Germinal center (tissue), 1 donor: Measurements from ENCODE around the gene CTDP1.

ENCODE experiments used
- DNase-seq: peaks from one replicate; pipeline ENCODE4 v3.0.0; 2012; ENCODE audit warnings: mixed read lengths, low spot score

Gene CTDP1, protein sequence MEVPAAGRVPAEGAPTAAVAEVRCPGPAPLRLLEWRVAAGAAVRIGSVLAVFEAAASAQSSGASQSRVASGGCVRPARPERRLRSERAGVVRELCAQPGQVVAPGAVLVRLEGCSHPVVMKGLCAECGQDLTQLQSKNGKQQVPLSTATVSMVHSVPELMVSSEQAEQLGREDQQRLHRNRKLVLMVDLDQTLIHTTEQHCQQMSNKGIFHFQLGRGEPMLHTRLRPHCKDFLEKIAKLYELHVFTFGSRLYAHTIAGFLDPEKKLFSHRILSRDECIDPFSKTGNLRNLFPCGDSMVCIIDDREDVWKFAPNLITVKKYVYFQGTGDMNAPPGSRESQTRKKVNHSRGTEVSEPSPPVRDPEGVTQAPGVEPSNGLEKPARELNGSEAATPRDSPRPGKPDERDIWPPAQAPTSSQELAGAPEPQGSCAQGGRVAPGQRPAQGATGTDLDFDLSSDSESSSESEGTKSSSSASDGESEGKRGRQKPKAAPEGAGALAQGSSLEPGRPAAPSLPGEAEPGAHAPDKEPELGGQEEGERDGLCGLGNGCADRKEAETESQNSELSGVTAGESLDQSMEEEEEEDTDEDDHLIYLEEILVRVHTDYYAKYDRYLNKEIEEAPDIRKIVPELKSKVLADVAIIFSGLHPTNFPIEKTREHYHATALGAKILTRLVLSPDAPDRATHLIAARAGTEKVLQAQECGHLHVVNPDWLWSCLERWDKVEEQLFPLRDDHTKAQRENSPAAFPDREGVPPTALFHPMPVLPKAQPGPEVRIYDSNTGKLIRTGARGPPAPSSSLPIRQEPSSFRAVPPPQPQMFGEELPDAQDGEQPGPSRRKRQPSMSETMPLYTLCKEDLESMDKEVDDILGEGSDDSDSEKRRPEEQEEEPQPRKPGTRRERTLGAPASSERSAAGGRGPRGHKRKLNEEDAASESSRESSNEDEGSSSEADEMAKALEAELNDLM

DNA sequence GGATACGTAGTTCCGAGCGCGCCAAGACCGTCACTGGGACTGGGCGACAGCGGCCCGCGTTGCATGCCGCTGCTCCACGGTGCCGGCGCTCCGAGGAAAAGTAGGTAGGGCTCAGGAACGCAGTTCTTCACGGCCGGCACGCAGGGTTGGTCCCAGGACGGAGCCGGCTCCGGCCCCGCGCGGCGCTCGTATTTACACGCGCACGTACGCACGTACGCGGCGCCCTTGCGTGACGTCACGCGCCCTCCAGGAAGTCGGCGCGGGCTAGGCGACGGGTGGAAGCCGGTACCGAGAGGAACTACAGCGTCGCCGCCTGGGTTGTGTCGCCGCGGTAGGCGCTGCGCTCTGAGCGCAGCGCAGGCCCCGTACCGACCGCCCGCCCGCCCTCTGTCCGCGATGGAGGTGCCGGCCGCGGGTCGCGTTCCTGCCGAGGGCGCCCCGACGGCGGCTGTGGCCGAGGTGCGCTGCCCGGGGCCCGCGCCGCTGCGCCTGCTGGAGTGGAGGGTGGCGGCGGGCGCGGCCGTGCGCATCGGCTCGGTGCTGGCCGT, at the start of gene CTDP1:
CTDP1 (plus strand) TSS at position 252 of the 548 bp plus-strand sequence; CDS start at position 397, 145 bp downstream.
- DNase-seq, result peak; percentile 93

DNA sequence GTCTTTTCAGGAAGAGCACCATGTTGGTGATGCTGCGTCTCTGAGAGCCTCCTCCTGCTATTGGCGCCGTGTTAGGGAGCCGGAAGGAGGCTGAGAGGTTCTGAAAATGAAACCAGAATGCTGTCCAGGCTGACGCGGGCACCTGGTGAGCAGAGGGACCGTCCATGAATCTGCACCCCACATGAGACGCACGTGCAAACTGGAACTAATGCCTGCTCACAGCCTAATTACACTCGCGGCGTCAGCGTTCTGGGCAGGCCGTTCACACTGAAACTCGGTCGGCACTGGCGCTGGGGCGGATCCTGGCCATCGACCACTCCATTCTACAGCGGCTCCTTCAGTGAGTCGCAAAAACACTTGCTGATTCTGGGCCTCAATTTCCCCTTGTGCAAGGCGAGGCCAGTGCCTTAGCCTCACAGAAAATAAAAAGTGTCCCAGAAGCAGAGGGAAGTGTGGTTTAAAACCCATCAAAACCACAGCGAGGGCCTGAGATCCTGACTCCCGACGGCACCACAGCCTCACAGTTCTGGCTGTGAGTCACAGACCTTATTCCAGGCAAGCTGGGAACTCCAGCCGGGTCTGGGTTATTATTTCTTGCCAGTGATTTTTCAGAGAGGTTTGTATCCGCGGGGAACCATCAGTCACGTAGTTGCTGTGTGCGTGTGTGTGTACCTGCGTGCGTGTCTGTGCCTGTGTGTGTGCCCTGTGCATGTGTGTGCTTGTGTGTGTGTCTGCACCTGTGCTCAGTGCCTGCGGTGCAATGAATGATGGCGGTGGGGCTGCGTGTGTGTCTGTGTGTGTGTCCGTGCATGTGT, 49.1 kb upstream of the CTDP1 start:
- no peak for DNase-seq

DNA sequence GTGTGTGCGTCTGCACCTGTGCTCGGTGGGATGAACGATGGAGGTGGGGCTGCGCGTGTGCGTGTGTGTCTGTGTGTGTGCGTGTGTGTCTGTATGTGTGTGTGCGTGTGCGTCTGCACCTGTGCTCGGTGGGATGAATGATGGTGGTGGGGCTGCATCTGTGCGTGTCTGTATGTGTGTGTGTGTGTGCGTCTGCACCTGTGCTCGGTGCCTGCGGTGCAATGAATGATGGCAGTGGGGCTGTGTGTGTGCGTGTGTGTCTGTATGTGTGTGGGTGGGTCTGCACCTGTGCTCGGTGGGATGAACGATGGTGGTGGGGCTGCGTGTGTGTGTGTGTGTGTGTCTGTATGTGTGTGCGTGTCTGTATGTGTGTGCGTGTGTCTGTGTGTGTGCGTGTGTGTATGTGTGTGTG, 48.5 kb upstream of the CTDP1 start:
- no peak for DNase-seq

DNA sequence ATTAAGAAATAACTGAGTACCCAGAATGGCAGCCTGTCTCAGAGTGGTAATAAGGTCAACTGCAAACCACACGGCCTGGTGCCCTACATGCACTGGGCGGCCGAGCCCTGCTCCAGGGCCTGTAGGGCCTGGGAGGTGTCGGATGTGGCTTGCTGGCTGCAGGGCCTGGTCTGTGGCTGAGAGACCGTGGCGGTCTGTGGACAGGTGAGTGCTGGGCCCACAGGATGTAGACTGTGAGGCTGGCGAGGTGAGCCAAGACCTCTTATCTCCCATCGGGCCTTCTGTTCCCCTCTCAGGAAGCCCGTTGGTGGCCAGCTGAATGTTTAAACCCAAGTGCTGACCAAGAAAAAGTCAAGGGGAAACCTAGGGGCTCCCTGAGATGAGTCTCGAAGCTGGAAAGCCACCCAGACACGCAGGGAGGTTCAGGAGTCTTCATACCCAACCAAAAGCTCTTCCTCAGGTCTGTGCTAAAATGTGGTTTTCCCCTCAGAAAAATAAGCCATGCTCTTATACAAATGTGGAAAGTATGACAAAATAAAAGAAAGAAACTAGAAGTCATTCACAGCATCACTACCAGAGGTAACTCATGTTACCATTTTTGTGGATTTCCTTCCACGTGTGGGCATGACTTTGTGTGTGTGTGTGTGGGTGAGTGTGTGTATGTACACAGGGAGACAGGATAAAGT, 47.7 kb upstream of the CTDP1 start:
- DNase-seq, result no peak

DNA sequence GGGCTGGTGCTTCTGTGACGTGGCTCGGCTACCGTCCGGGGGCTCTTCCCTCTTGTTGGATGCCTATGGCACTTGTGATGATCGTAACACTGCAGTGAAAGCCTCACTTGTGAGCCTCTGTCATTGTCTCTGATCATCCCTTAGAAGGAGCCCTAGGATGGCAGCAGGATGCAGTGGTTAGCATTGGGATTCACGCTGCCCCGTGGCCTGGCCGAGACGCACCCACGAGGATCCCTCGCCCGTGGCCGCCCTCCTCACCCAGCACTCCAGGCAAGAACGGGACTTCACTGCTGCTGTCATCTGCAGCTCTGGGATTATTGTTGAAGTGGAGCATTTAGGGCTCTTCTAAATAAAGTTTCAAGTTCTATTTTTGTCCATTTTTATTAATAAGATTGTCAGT, 46.8 kb upstream of the CTDP1 start:
- DNase-seq, result no peak

DNA sequence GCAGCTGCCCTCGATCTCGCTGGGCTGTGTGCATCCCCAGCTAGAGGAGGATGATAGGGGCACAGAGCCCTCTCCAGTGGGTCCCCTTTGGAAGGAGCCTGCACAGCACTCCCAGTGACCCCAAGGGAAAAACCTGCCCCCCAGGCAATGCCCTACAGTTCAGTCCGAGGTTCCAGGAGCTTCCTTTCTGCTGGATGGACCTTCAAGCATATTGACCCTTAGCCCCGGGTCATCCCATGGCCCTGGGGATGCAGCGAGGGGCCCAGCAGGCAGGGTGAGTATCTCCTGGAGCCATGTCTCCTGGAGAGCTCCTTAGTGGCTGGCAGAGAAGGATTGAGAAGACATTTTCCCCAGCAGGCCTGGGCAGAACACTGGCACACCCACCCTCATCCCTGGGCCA, 45.4 kb upstream of the CTDP1 start:
- DNase-seq, result no peak

DNA sequence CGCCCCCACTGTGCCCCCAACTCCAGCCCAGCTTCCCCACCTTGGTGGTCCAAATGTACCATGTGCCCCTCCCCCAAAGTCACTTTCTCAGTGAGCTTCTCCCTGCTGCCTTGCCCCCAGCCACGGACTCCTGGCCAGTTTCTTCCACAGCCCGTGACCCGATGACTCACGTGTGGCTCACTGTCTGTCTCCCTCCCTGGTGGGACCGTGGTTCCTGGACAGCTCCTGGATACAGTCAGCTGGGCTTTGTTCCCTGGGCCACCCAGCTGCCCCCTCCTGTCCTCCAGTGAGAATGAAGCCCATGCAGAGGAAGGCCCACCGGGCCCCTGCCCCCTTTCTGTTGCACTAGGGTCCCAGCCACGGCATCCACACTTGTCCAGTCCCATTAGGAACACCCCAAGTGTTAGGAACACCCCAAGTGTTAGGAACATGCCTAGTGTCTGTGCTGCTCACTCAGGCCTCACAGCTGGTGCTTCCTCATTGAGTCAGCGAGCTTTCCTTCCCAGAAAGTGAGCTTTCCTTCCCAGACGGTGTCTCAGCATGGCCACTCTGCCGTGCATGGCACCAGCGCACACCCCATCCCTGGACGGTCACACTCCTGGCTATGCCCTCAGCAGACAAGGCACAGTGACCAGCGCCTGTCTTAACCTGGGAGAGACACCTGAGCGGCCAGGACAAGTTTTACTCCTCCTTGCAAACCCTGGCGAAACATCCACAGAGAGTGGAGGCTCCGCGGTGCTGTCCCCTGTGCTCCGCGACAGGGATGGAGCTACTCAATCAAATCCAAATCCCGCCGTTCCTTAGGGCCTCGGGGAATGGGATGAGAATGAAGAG, 44.8 kb upstream of the CTDP1 start:
- no peak for DNase-seq

DNA sequence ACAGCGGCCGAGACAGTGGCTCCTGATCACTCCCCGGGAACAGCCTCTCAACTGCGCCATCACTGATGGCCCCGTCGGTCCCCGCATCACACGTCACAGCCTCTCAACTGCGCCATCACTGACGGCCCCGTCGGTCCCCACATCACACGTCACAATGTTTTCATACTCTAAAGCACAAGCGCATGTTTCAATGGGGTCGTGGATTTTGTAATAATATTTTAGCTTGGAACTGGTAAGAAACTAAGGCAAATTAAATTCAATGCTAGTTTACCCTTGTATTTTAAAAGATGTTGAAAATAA, 44.2 kb upstream of the CTDP1 start:
- no peak for DNase-seq

DNA sequence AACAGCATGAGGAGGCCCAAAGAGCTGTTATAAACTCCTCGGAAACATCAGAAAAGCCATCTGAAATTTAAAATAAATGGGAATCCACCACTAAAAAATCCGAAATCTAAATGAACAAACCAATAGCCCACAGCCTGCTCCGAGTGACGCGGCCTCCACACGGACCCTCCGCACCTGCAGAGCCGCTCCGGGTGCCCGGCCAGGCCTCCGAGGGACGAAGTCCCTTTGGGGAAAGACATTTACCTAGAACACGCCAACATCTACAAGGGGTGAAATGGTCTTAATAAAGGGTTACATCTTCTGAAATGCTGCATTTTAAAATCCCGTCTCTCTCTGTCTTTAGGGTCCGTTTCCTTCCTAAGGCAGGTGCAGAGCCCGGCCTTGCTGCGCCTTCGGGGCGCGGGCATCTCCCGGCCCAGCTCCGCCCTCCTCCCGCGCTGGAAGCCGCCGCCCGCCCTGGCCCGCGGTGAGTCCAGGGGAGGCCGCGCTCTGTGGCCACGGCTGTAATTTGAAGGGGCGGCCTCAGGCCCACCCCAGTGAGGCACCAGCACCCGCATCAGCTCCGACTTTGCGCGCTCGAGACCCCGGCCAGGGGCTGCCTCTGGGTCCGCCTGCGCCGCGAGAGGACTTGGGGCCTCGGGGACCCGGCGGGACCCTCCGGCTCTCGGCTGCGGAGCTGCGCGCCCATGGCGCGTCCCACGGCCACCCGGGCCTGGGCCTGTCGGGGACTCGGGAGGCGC, 42.3 kb upstream of the CTDP1 start:
- no peak for DNase-seq

DNA sequence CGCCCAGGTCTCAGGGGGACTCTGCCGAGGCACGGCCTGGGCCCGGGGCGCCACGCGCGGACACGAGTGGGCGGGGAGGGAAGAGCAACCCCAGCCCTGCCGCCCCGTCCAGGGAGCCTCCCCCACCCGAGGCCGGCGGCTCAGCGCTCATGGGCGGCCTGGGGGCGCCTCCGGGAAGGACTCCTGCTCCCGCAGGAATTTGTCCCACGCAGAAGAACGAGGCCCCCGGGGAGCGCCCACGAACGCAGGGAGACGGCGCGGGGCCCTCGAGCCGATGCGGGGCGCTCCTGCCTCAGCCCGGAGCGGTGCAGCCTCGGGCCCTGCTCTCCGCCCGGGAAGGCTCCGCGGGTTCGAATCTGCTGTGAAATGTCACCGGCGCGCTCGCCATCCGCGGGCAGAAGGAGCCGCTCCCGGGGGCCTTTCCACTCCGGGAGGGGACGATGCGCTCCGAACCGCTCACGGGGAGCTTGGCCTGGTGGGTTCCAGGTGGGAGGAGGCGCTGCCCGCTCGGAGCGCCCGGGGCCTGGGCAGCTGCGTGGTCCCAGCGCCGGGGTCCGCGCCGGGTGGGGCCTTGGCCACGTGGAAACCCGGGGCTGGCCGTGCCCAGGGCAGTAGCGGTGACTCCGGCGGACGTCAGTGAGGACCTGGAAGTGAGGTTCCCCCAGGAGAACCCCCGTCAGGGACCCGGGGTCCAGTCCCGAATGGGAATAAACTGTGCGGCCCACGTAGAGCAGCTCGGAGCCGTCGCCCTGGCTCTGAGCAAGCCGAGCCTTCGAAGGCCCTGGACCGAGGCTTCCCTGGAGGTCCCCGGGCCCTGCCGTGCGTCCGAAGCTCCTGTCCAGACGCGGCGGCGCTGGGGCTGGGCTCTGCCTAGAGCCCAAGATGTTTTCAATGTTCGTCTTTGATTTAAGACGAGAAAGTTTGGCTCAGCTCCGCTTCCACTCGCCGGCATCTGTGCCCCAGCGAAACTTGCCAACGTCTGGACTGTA, 41.4 kb upstream of the CTDP1 start:
- DNase-seq, result no peak

DNA sequence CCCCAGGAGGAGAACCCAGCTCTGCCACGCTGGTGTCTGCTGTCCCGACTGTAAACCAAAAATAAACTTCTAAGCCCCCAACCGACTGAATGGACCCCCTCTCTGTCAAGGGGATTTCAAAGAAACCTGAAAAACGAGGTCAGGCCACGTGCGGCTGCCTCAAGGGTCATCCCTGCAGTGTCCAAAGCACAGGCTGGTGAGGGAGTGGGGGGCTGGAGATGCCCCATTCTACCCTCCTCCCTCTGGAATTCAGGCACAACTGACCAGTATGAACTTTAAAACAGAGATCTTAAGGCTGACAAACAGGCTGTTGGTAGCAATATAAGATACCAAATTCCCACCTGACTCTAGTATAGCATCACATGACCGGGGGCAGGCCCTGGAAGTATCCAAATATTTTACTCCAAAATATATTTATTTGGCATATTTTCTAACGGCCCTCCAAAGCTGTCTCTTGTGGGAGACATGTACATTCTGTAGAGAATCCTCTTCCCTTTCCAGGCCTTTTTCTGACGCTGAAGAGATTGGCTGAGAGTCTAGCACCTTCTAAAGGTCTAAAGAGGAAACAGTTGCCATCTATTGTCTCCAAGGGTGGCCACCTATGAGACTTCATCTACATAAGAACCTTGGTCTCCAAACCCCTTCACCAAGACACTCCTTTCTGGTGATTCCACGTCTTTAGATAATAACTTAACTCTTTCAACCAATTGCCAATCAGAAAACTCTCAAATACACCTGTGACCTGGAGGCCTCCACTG, 40.4 kb upstream of the CTDP1 start:
- no peak for DNase-seq

DNA sequence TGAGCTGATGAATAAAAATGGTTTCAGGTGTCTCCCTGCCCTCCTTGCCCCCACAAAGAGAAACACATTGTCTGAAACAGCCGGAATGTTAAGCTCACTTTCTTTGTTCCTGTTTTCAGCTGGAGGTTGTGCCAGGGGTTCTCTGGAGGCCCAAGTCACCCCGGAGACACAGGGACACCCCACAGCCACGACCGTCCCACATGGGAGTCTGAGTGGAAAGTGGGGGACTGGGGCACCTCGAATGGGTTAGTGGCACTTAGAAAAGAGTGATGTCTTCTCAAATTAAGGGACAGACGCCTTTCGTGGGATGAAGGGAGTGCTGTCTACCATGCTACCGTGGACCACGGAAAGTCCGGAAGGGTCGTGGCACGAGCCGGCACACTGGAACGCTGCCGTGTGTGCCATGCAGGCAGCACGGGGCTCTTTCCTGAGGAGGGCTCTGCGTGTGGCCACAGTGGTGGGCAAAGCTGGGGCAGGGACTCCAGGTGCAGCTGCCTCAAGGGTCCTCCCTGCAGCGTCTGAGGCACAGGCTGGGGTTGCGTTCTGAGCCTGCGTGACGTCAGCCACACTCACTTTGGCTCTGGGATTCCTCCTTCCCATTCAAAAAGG, 39.4 kb upstream of the CTDP1 start:
- DNase-seq, result no peak

DNA sequence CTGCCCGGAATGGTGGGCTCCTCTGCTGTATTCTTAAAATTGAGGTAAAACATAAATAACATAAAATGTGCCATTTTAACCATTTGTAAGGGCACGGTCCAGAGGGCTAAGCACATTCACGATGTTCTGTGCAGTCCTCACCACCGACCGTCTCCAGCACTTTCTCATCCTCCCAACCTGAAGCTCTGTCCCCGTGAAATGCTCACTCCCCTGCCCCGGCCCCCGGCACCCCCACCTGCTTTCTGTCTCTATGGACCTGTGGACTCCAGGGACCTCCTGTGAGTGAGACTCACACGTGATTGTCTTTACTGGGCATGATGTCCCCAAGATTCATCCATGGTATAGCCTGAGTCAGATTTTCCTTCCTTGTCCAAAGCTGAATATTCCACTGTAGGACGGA, 38.7 kb upstream of the CTDP1 start:
- DNase-seq, result no peak

DNA sequence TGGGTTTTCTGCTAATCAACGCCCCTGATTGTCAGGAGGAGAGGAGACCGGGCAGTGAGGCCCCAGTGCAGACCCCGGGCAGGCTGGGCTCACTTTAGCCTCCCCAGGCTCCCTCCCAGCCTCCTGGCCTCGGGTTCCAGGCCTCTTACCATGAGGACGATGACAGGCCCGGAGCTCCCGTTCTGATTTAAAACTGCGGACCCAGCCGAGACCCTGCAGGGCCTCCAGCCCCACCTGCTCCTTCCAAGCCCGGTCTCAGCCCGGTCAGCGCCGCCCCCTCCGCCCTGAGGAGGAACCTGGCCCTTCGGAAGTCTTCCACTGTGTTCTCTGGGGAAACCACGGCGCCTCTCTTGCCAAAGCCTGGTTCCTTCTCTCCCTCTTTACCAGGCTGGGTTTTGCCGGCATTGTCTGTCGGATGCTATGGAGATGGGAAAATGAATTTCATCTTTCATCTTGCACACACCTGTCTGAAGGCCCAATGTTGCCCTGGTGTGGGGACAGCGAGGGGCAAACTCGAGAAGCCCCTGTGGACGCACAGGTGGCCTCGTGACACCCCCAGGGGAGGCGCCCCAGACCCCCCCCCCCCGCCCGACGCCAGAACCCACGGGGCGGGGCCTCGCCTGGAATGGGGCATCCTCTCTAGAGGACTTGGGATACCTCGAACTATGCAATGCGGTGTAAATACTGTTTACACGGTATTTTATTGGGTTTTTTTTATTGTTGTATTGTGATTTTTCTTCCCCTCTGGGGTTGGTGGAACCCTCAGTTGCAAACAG, 37.7 kb upstream of the CTDP1 start:
- DNase-seq, result no peak

DNA sequence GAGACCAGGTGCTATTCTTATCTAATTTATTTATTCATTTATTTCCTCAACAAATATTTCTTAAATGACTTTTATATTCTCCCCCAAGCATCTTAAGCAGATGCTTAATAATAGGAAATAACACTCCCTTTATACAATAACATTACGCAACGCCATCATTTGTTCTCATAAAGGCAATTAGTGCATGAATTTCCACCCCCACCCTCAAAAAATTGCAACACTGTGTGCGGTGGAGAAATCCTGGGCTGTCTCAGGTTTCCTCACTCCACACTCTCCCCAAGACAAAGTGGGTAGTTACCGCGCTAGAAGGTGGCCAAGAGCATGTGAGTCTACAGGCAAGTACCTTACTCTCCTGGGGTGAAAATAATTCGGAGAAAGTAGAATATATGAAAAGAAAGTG, 37.0 kb upstream of the CTDP1 start:
- no peak for DNase-seq
